GM19240 (cell line): ENCODE results near the gene HSPA12B.

Source experiments
- DNase-seq: peaks from one replicate; pipeline ENCODE4 v3.0.0; 2011; ENCODE audit warnings: low spot score; ENCODE audit not compliant: insufficient read length

HSPA12B gene

GRCh38 chr20:3728354-3728753 lies 4.1 kb upstream of the HSPA12B start:
- DNase-seq = no peak

- DNase-seq = no peak
Observed at GRCh38 chr20:3728876-3729275, 3.6 kb upstream of the HSPA12B start.

GRCh38 chr20:3729378-3729777 lies 3.1 kb upstream of the HSPA12B start:
- DNase-seq = no peak

- no peak for DNase-seq
Observed at GRCh38 chr20:3729811-3730540, 2.5 kb upstream of the HSPA12B start.

- DNase-seq = no peak
Observed at GRCh38 chr20:3730803-3731672, 1.4 kb upstream of the HSPA12B start.

- no peak for DNase-seq
Observed at GRCh38 chr20:3731944-3732326, 550 bp upstream of the HSPA12B start.

GRCh38 chr20:3733119-3733995 lies 872 bp downstream of the HSPA12B start:
- no peak for DNase-seq

GRCh38 chr20:3734111-3734843 lies 1.8 kb downstream of the HSPA12B start:
- no peak for DNase-seq

GRCh38 chr20:3735768-3736167 lies 3.3 kb downstream of the HSPA12B start:
- no peak for DNase-seq

GRCh38 chr20:3738111-3739053 lies 5.9 kb downstream of the HSPA12B start:
- no peak for DNase-seq

- DNase-seq = no peak
Observed at GRCh38 chr20:3739054-3739925, 6.8 kb downstream of the HSPA12B start.

- no peak for DNase-seq
Observed at GRCh38 chr20:3739926-3740451, 7.5 kb downstream of the HSPA12B start.

- no peak for DNase-seq
Observed at GRCh38 chr20:3740615-3741301, 8.3 kb downstream of the HSPA12B start.

- no peak for DNase-seq
Observed at GRCh38 chr20:3741836-3742458, 9.5 kb downstream of the HSPA12B start.

- DNase-seq = no peak
Observed at GRCh38 chr20:3743251-3743650, 10.8 kb downstream of the HSPA12B start.

GRCh38 chr20:3744037-3744436 lies 11.6 kb downstream of the HSPA12B start:
- DNase-seq = no peak

GRCh38 chr20:3744806-3745685 lies 12.6 kb downstream of the HSPA12B start:
- DNase-seq = peak; percentile 80
